SKM-1 (cell line): ENCODE results near the gene TTPAL.
"Not testable (repeated sequence)": the region's sequence is repeated elsewhere in the genome, so short reads cannot be mapped to it uniquely, and the experiment has no call there.

Experiments used
- DNase-seq: peaks from one replicate; lab custom pipeline; 2025; ENCODE audit not compliant: unreplicated experiment; lab: John Stamatoyannopoulos, UW

TTPAL gene

GRCh38 chr20:44467289-44467883 lies 8.3 kb upstream of the TTPAL start:
- no peak for DNase-seq

DNA sequence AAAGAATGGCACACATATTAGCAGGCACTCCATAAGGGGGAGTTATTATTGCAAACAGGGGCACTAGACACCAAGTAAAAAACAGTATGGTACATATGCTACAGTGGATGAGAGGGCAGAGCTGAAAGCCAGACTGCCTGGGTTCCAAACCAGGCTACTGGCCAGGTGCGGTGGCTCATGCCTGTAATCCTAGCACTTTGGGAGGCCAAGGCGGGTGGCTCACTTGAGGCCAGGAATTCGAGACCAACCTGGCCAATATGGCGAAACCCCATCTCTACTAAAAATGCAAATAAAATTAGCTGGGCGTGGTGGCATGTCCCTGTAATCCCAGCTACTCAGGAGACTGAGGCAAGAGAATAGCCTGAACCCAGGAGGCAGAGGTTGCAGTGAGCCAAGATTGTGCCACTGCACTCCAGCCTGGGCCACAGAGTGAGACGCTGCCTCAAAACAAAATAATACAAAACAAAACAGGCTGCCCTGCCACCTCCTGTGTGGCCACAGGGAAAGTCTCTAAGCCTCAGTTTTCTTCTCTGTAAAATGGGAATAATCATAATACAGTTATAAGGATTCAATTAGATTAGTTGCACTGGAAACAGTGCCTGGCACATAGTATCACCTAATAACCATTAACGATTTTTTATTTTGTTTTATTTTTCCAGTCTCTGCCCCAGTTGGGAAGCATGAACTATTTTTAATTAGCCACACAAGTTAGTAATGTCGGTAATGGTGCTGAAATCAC lies 7.5 kb upstream of the TTPAL start:
- DNase-seq = no peak

- DNase-seq = no peak
These were observed 5.3 kb upstream of the TTPAL start for GRCh38 chr20:44470327-44470726.

- DNase-seq = no peak
These were observed 4.2 kb upstream of the TTPAL start for GRCh38 chr20:44471481-44471882.

DNA sequence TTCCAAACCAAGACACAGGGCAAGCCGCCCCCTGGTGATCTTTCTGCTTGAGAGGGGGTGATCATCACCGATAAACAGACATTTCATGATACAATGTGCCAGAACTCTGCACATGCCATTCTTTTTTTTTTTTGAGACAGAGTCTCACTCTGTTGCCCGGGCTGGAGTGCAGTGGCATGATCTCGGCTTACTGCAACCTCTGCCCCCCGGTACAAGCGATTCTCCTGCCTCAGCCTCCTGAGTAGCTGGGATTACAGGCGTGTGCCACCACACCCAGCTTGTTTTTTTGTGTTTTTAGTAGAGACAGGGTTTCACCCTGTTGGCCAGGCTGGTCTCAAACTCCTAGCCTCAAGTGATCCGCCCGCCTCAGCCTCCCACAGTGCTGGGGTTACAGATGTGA lies 3.4 kb upstream of the TTPAL start:
- not testable (repeated sequence) for DNase-seq

- DNase-seq = no peak
These were observed 341 bp upstream of the TTPAL start for GRCh38 chr20:44475372-44475693.

GRCh38 chr20:44477151-44477550 lies 1.5 kb downstream of the TTPAL start:
- DNase-seq = no peak

DNA sequence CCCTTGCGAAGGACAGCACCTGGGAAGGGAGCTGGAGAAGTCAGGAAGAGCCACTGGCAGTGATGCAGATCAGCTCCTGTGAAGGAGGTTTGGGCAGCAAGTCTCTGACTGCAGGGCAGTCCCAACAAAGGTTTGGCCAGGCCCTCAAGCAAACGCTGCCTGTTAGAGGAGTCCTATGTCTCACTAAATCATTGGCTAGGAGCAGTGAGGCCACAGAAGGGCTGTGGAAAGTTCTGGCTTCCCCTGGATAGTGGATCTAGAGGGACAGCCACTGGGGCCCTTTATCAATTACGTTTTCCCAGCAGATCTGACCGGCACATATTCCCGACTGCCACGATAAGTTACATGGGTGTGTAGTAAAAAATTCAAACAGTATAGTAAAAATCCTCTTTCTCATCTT lies 2.5 kb downstream of the TTPAL start:
- DNase-seq = no peak

DNA sequence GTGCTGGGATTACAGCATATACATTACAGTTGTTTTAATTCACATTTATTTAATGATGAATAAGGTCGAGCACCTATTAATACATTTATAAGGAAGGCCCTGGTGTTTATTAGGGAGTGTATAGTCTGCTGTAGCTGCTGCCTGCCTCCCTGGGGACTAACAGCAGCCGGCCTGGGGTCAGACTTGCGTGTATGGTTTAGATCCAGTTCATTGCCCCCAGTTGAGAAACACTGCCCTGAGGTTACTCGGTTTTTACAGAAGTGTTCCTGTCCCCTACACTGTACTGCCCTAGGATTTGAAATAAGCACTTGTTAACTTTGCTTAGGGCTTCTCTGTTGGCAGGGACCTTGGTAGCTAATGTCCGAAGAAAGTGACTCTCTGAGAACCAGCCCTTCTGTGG lies 4.0 kb downstream of the TTPAL start:
- no peak for DNase-seq

DNA sequence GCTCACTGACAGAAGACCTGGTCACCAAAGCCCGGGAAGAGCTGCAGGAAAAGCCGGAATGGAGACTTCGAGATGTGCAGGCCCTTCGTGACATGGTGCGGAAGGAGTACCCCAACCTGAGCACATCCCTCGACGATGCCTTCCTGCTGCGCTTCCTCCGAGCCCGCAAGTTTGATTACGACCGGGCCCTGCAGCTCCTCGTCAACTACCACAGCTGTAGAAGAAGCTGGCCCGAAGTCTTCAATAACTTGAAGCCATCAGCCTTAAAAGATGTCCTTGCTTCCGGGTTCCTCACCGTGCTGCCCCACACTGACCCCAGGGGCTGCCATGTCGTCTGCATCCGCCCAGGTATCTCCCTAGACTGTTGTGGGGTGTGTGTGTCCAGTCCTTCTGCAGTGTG lies 4.4 kb downstream of the TTPAL start:
- DNase-seq = no peak

DNA sequence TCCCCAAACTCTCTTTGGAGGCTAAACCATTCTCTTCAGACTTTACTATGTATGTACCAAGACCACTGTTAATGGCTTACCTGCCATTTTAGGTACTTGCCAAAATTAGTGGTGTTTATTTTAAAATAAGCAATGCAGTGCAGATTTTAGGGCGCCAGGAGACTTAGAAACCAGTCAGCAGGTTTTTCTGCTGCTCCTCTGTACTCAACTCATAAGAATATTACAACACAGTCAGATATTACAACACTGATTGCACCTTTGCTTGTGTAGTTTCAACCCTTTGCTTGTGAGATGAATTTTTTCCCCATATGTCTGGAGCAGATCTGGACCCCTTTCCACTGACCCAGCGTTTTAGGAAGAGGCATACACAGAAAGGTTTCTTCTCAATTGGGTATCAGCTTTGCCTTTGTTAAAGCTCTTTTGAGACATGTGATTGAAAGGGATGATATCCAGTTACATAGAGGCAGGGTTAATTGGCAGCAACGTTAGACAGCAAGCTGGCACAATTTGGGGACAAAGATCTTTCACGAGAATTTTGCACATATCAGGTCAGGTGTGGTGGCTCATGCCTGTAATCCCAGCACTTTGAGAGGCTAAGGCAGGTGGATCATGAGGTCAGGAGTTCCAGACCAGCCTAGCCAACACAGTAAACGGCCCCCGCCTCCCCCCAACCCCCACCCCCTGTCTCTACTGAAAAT lies 6.2 kb downstream of the TTPAL start:
- DNase-seq = no peak

DNA sequence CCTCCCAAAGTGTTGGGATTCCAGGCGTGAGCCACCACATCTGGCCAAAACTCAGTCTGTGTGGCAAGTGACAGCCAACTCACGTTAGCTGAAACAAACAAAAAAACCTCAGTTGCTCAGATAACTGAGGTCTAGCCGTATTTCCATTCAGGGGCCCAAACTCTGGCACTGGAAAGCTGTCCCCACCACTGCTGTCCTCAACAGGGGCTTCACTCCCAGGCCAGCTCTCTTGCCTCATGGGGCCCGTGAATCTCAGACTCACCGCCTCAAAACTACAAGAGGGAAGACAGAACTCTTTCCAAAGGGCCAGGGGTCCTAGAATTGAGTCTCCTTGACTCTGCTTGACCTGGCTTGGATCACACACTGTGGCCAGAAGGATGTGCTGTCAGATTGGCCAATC lies 7.4 kb downstream of the TTPAL start:
- no peak for DNase-seq

- DNase-seq = no peak
These were observed 9.6 kb downstream of the TTPAL start for GRCh38 chr20:44485078-44485829.

DNA sequence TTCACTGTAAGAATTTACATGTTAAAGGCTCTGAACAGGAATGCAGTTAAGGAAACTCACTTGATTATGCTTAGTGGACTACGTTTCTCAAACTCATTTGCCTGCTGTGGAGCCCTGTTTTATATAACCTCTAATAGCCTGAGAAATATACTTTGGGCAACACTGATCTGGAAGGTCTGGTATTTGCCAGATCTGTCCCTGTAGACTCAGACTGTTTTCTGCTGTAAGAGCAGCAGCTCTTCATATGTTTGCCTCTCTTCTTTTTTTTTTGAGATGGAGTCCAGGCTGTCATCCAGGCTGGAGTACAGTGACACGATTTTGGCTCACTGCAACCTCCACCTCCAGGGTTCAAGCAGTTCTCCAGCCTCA lies 10.1 kb downstream of the TTPAL start:
- DNase-seq = no peak

- DNase-seq = no peak
These were observed 12.9 kb downstream of the TTPAL start for GRCh38 chr20:44488551-44488950.

- DNase-seq = no peak
These were observed 13.5 kb downstream of the TTPAL start for GRCh38 chr20:44489223-44489622.

DNA sequence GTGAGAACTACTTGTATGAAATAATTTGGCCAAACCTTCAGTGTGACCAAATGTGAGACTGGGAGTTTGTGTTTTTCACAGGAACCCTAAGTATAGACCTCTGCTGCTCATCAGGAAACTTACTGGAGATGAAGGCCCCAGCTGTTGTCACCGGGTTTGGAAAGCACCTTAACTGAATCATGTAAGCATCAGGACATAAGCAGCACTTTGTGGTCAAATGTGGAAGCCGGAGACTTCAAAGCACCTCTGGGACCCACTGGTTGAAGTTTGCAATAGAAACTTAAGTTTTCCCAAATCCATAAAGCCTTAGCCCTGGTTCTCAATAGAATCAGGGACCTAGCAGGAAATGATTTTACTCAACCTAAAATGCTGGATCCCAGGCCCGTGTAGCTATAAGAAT lies 14.3 kb downstream of the TTPAL start:
- no peak for DNase-seq

DNA sequence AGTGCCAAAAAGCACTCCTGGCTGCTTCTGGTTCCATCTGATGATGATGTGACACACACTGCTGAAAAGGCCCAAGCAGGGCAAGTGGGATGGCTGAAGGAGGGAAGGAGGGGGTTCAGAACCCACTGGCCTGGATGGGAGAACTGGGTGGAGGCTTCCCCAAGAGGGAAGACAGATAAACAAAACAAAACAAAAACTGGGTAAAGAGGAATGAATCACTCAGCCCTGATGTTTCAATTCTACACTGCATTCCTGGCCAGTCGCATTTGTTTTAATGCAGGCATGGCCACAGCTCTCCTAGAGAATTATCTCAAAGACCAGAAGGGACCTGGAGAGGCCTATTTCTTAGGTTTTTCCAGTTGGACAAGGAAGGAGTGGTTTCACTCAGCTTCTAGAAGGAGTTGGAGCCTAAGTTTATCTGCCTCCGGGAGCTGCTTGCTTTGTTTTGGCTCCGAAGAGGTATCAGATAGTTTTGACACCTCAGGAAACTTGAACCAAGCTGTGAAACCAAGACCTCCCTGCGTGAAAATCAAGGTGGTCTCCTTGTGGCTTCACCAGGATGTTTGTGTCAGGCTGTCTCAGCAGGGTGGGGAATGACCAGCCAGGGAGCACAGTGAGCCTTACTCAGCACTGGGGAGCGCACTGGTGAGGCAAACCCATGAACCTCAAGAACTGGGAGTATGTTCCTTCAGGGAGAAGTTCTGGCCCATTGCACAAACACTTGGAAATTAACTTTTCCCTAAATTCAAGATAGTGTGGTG lies 16.1 kb downstream of the TTPAL start:
- DNase-seq = no peak

- no peak for DNase-seq
These were observed 18.6 kb downstream of the TTPAL start for GRCh38 chr20:44494266-44494665.

- DNase-seq = no peak
These were observed 19.0 kb downstream of the TTPAL start for GRCh38 chr20:44494681-44495080.

- DNase-seq = peak; percentile 86
These were observed 19.6 kb downstream of the TTPAL start for GRCh38 chr20:44495257-44495656.
